LNCaP clone FGC (cell line): Measurements from ENCODE around the gene PDIA4.
A peak's percentile ranks its signal among the peaks of the same experiment; 100 is the strongest.

Experiments used
- DNase-seq: peaks from one replicate; pipeline ENCODE4 v3.0.0-alpha.2; 2011; ENCODE audit warnings: low read depth
- H3K4me3 ChIP-seq: 2 replicates; pipeline ENCODE4 v1.5.1; 2011; ENCODE audit warnings: mild to moderate bottlenecking, low read depth, low read length, control low read depth
- CTCF ChIP-seq: IDR thresholded peaks from 2 replicates; pipeline ENCODE4 v1.5.1; 2012; ENCODE audit warnings: mild to moderate bottlenecking; ENCODE audit not compliant: control insufficient read depth, insufficient read depth; ENCODE audit errors: extremely low read depth

PDIA4 gene

GRCh38 chr7:148973256-148973655 lies 55.0 kb downstream of the PDIA4 start:
- TF ChIP-seq CTCF: no peak
- no peak for DNase-seq

GRCh38 chr7:148972375-148972774 lies 55.9 kb downstream of the PDIA4 start:
- H3K4me3 ChIP-seq: no peak overlapping the region
- TF ChIP-seq CTCF: no peak

More at GRCh38 chr7:148973256-148973655, 55.0 kb downstream of the PDIA4 start:
- H3K4me3 ChIP-seq: no peak overlapping the region

GRCh38 chr7:148967602-148968001 lies 60.7 kb downstream of the PDIA4 start:
- TF ChIP-seq CTCF: no peak
- DNase-seq: no peak
- no peak overlapping the region for H3K4me3 ChIP-seq

More at GRCh38 chr7:148972375-148972774, 55.9 kb downstream of the PDIA4 start:
- DNase-seq: no peak

GRCh38 chr7:148967032-148967372 lies 61.3 kb downstream of the PDIA4 start:
- peak overlapping the region; percentile 46 for H3K4me3 ChIP-seq
- DNase-seq: no peak
- TF ChIP-seq CTCF: no peak

GRCh38 chr7:148964483-148965267 lies 63.6 kb downstream of the PDIA4 start:
- no peak for TF ChIP-seq CTCF
- H3K4me3 ChIP-seq: no peak overlapping the region
- no peak for DNase-seq

- DNase-seq: no peak
- H3K4me3 ChIP-seq: no peak overlapping the region
These were observed 64.5 kb downstream of the PDIA4 start for GRCh38 chr7:148963583-148964482.

More at GRCh38 chr7:148963583-148964482, 64.5 kb downstream of the PDIA4 start:
- no peak for TF ChIP-seq CTCF
